HG03175 (cell line): ENCODE results near the gene MTA1.

ENCODE experiments used
- ATAC-seq: cut with Tn5 transposase; IDR thresholded peaks from one replicate; pipeline ENCODE4 v1.9.1; 2021; ENCODE audit warnings: mild to moderate bottlenecking, moderate library complexity; ENCODE audit not compliant: unreplicated experiment

The MTA1 gene

GRCh38 chr14:105440554-105440900, 20.9 kb downstream of the MTA1 start:
- no peak for ATAC-seq

- no peak for ATAC-seq
Observed at GRCh38 chr14:105440992-105441391, 21.4 kb downstream of the MTA1 start.

GRCh38 chr14:105442125-105442524, 22.5 kb downstream of the MTA1 start:
- no peak for ATAC-seq

- ATAC-seq: no peak
Observed at GRCh38 chr14:105442834-105443233, 23.2 kb downstream of the MTA1 start.

- ATAC-seq: no peak
Observed at GRCh38 chr14:105444859-105445258, 25.2 kb downstream of the MTA1 start.

- no peak for ATAC-seq
Observed at GRCh38 chr14:105445290-105445689, 25.7 kb downstream of the MTA1 start.

GRCh38 chr14:105445901-105446845, 26.5 kb downstream of the MTA1 start:
- ATAC-seq: no peak

- no peak for ATAC-seq
Observed at GRCh38 chr14:105446971-105447370, 27.3 kb downstream of the MTA1 start.

- ATAC-seq: no peak
Observed at GRCh38 chr14:105447651-105448640, 28.3 kb downstream of the MTA1 start.

GRCh38 chr14:105448706-105449111, 29.1 kb downstream of the MTA1 start:
- ATAC-seq: no peak

- ATAC-seq: no peak
Observed at GRCh38 chr14:105449276-105450122, 29.9 kb downstream of the MTA1 start.

GRCh38 chr14:105450123-105450505, 30.5 kb downstream of the MTA1 start:
- ATAC-seq: no peak

GRCh38 chr14:105450864-105451720, 31.5 kb downstream of the MTA1 start:
- ATAC-seq: no peak

- no peak for ATAC-seq
Observed at GRCh38 chr14:105452963-105453362, 33.3 kb downstream of the MTA1 start.

- ATAC-seq: no peak
Observed at GRCh38 chr14:105453847-105454246, 34.2 kb downstream of the MTA1 start.

GRCh38 chr14:105455086-105455640, 35.5 kb downstream of the MTA1 start:
- no peak for ATAC-seq

- ATAC-seq: no peak
Observed at GRCh38 chr14:105455766-105456660, 36.4 kb downstream of the MTA1 start.
